Limb (tissue), 2 donors: ENCODE measurements around the gene PDP2.

Experiments used
- DNase-seq, 2 donors: peaks; one replicate each; pipeline ENCODE4 v3.0.0-alpha.2; 2016; ENCODE audit errors: extremely low spot score in 2 of 2

Gene PDP2

DNA sequence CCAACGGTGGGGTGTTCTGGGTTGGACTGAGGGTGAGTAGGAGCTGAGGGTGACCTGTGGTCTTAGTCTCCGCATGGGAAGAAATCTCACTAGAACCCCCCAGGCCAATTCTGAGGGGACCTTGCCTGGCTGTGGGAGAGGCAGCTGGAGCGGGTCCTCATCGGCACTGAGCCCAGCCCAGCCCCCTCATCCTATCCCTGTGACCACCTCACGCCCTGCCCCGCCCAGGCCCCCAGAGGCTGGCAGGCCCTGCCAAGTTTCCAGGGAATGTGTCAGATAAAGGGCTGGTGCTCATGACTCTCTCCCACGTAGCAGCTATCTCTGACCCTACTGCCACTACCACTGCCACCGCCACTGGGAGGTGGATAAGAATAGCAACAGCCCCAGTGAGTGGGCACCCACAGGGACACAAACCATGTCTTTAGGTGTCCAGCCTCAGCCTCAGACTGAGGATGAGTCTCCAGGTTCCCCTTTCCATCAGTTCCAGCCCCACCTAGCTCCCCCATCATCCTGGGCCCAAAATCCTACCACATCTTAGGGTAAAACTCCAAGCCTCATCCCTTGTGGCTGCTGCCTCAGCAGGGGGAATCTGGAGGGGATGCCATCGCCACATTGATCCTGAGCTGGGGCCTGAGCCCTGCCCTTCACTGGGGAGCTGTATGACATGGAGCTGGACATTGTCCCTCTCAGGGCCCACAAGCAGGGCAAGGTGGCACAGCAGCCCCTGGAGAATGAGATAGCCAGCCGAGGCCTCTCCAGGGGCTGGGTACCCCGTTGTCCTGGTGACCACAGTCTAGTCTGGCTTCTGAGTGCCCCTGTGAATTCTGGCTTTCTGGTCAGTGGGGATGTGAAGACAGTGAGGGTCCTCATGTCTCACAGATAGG lies 23.5 kb downstream of the PDP2 start:
- DNase-seq = no peak

- no peak for DNase-seq
These were observed 24.1 kb downstream of the PDP2 start for GRCh38 chr16:66904428-66904845.

DNA sequence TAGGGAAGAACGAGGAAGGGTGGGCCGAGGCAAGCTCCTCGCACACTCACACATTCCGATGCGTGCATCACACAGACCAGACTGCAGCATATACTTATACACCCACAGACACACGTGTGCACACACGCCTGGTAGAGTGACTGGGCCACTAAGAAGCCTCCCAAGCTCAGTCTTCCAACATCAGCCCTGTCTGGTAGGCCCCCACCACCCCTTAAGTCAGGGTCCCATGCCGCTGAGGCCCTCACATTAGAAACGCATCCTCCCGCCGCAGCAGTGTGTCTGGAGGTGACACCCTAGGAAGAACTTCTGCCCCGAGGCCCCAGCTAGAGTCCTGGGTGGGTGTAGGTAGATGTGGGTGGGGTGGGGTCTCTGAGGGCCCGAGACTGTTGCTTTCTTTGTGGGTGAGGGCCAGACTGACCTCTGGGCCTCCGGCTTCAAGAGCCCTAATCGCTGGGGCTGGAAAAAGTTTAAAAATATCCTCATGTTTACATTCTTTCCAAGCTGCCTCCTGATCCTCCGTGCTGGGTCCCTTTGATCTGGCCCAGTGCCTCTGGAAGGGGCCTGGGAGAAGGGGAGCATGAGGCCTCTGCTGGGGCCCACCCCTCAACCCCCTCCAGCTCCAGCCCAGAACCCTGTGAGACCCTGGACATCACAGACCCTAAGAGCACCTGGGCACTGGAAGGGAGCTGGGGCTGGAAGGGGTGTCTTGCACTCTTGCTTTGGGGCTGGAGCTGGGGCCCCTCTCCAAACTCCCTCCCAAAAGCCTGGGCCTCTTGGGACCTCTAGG lies 24.7 kb downstream of the PDP2 start:
- no peak for DNase-seq

DNA sequence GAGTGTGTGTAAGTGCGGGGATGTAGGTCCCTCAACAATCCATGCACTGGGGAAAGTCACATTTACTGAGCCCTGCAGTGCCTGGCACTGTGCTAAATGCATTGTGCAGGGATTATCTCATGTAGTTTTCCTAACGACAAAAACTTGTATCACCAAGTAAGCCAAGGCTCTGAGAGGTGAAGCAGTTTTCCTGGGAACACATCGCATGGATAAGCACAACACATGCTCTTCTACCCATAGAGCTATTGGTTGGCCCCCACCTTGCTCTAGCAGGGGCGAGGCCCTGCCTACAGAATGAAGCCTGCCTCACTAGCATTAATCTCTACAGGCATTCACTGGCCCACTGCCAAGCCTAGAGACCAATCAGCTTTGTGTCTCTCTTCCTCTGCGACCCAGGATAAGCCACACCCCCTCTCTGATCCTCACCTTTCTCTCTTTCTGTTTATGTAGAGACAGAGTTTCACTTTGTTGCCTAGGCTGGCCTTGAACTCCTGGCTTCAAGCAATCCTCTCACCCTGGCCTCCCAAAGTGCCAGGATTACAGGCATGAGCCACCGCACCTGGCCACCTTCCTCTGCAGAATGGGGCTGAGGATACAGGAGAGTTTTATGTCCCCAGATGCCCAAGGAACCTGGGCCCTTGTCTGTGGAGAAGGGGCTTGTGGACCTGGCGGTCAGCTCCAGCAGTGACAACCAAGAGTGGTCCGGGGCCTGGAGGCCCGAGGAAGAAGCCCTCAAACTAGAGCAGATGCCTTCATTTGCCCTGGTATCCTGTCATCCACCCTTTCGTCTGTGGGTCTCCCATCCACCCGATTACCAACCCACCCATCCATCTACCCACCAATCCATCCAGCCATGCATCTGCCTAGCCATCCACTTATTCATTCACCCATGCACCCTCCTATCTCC lies 25.6 kb downstream of the PDP2 start:
- DNase-seq = no peak

DNA sequence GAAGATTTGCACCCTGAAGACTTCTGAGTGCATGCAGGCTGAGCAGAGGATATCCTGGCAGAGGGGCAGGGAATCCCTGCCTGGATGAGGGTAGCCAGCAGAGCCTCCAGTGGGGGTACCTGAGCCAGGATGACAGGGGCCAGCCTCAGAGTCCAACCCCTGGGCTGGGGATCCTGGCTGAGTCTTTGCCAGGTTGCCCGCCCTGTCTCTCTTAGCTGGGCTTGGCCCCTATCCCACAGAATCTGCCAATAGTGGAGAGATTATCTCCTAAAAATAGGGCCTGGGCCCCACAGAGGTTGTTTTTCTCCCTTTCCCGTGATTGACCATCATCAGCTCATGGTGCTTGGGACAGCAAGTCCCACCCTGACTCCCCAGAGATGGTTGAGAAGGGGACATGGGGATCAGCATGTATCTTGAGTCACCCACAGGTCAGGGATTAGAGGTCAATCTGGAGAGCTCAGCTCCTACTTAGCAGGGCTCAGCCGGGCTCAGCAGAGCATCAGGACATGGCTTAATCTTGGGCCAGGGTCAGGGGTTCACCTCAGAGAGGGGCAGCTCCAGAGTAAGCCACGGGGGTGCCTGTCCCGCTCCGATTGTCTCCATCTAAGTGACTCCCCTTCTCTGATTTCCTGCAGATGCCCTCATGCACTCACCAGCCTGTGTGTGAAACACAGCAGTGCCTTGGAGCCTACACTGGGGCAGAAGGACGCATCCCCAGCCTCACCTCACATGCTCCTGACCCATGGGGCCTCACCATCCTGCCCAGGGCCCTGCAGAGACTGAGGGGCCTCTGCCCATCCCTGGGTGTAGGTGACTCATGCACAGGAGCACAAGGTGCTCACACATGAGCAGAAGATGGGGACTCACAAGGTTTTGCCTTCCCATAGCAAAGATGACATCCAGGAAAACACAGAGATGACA lies 26.9 kb downstream of the PDP2 start:
- DNase-seq = no peak

- no peak for DNase-seq
These were observed 27.8 kb downstream of the PDP2 start for GRCh38 chr16:66908116-66908515.

DNA sequence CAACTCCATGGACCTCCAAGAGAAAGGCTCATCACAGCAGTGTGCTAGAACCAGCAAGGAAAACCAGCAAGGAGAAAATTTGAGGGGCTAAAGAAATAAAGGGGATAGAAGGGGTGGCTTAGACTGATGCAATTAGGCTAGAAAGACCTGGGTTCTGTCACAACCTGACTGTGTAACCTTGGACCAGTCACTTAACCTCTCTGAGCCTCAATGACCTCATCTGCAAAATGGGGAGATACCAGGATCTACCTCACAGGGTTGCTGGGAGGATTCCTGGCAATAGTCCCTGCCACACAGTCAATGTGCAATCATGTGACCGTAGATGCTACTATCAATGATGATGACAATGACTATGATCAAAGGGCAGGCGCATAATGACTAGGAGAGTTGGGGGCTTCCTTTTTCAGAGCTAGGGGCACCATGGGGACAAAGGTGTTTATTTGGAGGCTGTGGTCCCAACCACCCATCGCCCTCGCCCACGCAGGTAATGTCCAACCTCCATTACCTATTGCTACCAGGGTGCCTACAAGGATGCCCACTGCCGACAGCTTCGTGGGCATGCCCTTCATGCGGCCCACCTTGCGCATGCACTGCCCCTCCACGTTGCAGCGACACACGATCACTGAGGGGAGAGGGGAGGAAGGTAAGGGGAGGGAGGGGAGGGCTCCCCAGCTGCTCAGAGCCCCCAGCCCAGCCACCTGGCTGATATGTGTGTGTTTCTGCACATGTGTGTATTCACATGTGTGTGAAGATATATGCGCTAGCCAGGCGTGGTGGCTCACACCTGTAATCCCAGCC lies 28.6 kb downstream of the PDP2 start:
- DNase-seq = no peak

GRCh38 chr16:66910175-66910940 lies 30.0 kb downstream of the PDP2 start:
- no peak for DNase-seq

GRCh38 chr16:66911112-66911511 lies 30.8 kb downstream of the PDP2 start:
- no peak for DNase-seq

DNA sequence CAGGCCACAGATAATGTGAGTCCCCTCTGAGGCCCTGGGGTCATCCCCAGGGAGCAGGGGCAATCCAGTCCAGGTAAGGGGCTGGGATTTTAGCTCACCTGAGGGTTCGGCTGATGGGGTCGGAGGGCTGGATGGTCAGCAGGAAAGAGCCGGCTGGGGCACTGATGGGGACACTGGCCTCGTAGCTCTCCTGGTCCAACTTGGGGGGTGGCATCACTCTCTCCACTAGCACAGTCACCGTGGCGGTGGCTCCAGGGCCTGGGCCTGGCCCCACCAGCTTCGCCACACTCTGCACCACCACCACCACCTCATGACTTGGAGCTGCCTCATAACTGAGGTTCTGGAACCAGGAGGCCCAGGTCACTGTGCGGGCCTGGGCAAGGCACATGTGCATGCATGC lies 31.5 kb downstream of the PDP2 start:
- no peak for DNase-seq

- DNase-seq = no peak
These were observed 32.8 kb downstream of the PDP2 start for GRCh38 chr16:66913081-66913480.

GRCh38 chr16:66913711-66914110 lies 33.4 kb downstream of the PDP2 start:
- no peak for DNase-seq

- no peak for DNase-seq
These were observed 34.2 kb downstream of the PDP2 start for GRCh38 chr16:66914541-66914940.

DNA sequence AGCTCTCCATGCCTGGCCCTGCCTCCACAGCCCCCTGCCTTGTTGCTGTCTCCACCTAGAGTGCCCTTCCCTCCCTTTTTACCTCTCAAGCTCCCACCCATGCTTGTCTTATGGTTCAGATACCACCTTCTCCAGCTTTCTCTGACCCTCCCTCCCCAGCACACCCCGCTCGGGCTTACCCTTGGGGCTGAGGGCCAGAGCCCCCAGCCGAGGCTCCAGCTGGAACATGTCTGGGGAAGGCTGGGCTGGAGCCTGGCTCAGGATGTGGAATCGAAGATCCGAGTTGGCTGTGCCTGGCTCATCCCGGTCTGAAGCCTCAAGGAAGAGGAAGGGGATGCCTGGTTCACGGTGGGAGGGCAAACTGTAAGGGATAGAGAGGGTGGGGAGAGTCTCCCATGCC lies 34.7 kb downstream of the PDP2 start:
- no peak for DNase-seq

DNA sequence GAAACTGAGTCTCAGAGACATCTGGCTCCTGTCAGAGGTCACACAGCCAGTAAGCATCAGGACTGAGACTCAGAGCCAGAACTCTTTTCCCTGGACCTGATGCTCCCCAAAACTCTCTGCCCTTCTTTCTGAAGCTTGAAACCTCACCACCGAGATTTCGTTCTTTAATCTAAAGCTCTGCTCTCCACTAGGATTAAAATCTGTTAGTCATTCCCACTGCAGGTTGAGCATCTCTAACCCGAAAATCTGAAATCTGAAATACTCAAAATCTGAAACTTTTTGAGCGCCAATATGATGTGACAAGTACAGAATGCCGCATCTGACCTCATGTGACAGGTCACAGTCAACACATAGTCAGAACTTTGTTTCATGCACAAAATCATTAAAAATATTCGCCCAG lies 36.2 kb downstream of the PDP2 start:
- DNase-seq = no peak

GRCh38 chr16:66917741-66918140 lies 37.4 kb downstream of the PDP2 start:
- DNase-seq = no peak

DNA sequence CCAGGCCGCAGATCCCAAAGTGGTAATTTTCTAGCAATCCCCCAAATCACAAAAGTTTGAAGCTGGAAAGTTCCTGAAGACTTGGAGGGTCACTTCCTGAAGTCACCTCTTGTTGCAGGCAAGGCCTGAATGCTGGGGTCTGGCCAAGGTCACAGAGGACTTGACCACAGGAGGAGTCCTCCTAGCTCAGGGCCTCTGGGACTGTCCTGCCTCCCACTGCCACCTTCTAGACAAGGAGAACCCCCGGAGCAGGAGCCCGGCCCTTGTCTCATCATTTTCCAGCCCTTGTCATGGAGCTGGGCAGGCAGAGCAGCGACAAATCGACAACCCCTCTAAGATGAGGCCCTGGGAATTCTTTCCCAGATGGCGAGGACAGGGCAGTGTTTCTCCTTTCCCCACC lies 38.0 kb downstream of the PDP2 start:
- no peak for DNase-seq

GRCh38 chr16:66918803-66919568 lies 38.7 kb downstream of the PDP2 start, which contains the start of gene CDH16:
Gene CDH16, minus strand, starts transcription at chr16:66918885. Its CDS starts 820 bp downstream, at chr16:66918065.
- DNase-seq = no peak
